Measurements from ENCODE around the gene DCTN3. TPM values are rescaled to one million over a fixed set of nuclear protein-coding genes. Genes with fewer than 3 reads are reported as not detected.

The DCTN3 gene
- total and polyA plus RNA-seq, 2 of the 4 experiments (the other 2 are of a cell fraction) = 122 to 183 TPM

GRCh38 chr9:34606190-34606589 lies 14.1 kb downstream of the DCTN3 start:
- Histone ChIP-seq H2BK15ac (ENCODE audit: low read depth, low read length) (no peak overlapping the region), H3K9me1 (ENCODE audit: insufficient read depth, low read length) (peaks cover 10% of the 10 kb centered on the region), H3K4me3 (ENCODE audit: insufficient read depth, low read depth, low read length) (no peak overlapping the region), H3K9ac (ENCODE audit: low read depth, low read length) (no peak overlapping the region), H4K91ac (ENCODE audit: insufficient read depth, low read depth, low read length) (no peak overlapping the region), H2BK120ac (ENCODE audit: low read depth, low read length) (no peak overlapping the region), H3K27me3 (ENCODE audit: control insufficient read depth, insufficient read depth, low read length) (peaks cover 31% of the 10 kb centered on the region), H4K20me1 (ENCODE audit: insufficient read depth, low read length) (peaks cover 5% of the 10 kb centered on the region; the same call in 1 of the 2 replicates), H2AK9ac (replicated peaks; ENCODE audit: low read depth, low read length, poor library complexity) (no peak overlapping the region), H3K4ac (ENCODE audit: low read depth, low read length) (no peak overlapping the region), H3K14ac (replicated peaks; ENCODE audit: low read depth, low read length) (no peak overlapping the region), H3K9me3 (ENCODE audit: control insufficient read depth, insufficient read depth, low read length) (no peaks in the 10 kb centered on the region), H3K23ac (ENCODE audit: low read depth, low read length) (no peak overlapping the region), H2AK5ac (ENCODE audit: low read depth, low read length) (no peak overlapping the region), H3K4me2 (ENCODE audit: low read depth, low read length) (no peak overlapping the region), H4K8ac (ENCODE audit: low read depth in 2 of 2, low read length in 2 of 2) (no peak overlapping the region), H2BK20ac (ENCODE audit: low read depth, low read length) (no peak overlapping the region), H3K36me3 (ENCODE audit: control insufficient read depth, insufficient read depth, low read length) (peaks cover 3% of the 10 kb centered on the region; the same call in 1 of the 2 replicates), H3K56ac (ENCODE audit: extremely low read depth, insufficient read depth, low read length) (no peak overlapping the region), H2BK5ac (ENCODE audit: low read depth, low read length, poor library complexity, severe bottlenecking) (no peak overlapping the region), H3K79me1 (ENCODE audit: low read depth in 1 of 2, low read length in 2 of 2) (peaks cover 2 to 9% of the 10 kb centered on the region in 2 experiments; a peak in 3 of 4 replicates), H2AFZ (replicated peaks; ENCODE audit: low read length, poor library complexity) (no peak overlapping the region), H3K18ac (ENCODE audit: low read depth, low read length) (no peak overlapping the region), H3K4me1 (ENCODE audit: control insufficient read depth, insufficient read depth, low read length) (peaks cover 3% of the 10 kb centered on the region; the same call in 1 of the 2 replicates), H3K27ac (ENCODE audit: insufficient read depth, low read length) (no peak overlapping the region), H4K5ac (ENCODE audit: low read depth, low read length) (no peak overlapping the region)
- POLR2A ChIA-PET (ENCODE audit: unreplicated experiment) = no interaction called here
- ATAC-seq (ENCODE audit: low read depth) (no peak), DNase-seq (no peak)
- no TSS peak for BruUV-seq (replicated peaks)
- dilution Hi-C loops (cut with HindIII; ENCODE audit: low sequenced_read_pairs, unreplicated experiment) (no loop called here), in situ Hi-C loops (cut with MboI; ENCODE audit: low sequenced_read_pairs) (loop anchor here (10.0 kb wide), 1 partner anchor 171 kb away; no protein-coding TSS in a partner anchor), intact Hi-C loops (cut with micrococcal nuclease) (no loop called here)
- CTCF ChIA-PET = no interaction called here
- TF ChIP-seq RAD21 (IDR thresholded peaks at IDR 0.05; ENCODE audit: low read length) (no peak), MXI1 (IDR thresholded peaks at IDR 0.05; ENCODE audit: borderline replicate concordance, low read depth, low read length) (no peak), BHLHE40 (IDR thresholded peaks at IDR 0.05; ENCODE audit: low read depth, low read length) (no peak), CHD1 (IDR thresholded peaks at IDR 0.05; ENCODE audit: low read depth, low read length) (no peak)
- TF ChIP-seq, protein P1, sequence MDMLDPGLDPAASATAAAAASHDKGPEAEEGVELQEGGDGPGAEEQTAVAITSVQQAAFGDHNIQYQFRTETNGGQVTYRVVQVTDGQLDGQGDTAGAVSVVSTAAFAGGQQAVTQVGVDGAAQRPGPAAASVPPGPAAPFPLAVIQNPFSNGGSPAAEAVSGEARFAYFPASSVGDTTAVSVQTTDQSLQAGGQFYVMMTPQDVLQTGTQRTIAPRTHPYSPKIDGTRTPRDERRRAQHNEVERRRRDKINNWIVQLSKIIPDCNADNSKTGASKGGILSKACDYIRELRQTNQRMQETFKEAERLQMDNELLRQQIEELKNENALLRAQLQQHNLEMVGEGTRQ (IDR thresholded peaks at IDR 0.05; ENCODE audit: low read depth, low read length) = no peak

Data from IMR-90 (cell line).